ENCODE measurements around the gene GRM8. TPM values are rescaled to one million over a fixed set of nuclear protein-coding genes. Genes with fewer than 3 reads are reported as not detected.

GRM8 gene
- total and polyA plus RNA-seq, 2 donors from 2014 or later: 3.2 TPM; not detected in 1

GRCh38 chr7:126805351-126805750 lies 447.4 kb downstream of the GRM8 start:
- H3K27me3 ChIP-seq (ENCODE audit: control insufficient read depth, insufficient read depth, low read length): no peaks in the 10 kb centered on the region
- no peak overlapping the region for H3K9ac ChIP-seq (ENCODE audit: low read length in 3 of 3)
- no peak for DNase-seq
- H3K36me3 ChIP-seq (ENCODE audit: control insufficient read depth in 2 of 3, insufficient read depth in 3 of 3, low read length in 3 of 3): no peaks in the 10 kb centered on the region
- intact Hi-C loops (cut with DNase I): no loop called here
- no peak overlapping the region for H3K4me3 ChIP-seq (ENCODE audit: low read length in 3 of 3)
- H3K4me1 ChIP-seq (ENCODE audit: control insufficient read depth in 2 of 3, insufficient read depth in 2 of 3, low read depth in 1 of 3, low read length in 3 of 3): no peaks in the 10 kb centered on the region
- no peak for TF ChIP-seq CTCF (IDR thresholded peaks at IDR 0.05; ENCODE audit: borderline replicate concordance, extremely low read depth, insufficient read depth)
- FAIRE-seq: no peak
- no peaks in the 10 kb centered on the region for H3K9me3 ChIP-seq (ENCODE audit: control insufficient read depth in 2 of 3, insufficient read depth in 1 of 3, low read length in 3 of 3)
- no peak overlapping the region for H3K27ac ChIP-seq (ENCODE audit: low read depth in 2 of 2, low read length in 2 of 2)

GRCh38 chr7:126804604-126805003 lies 448.1 kb downstream of the GRM8 start:
- intact Hi-C loops (cut with DNase I): no loop called here
- H3K27ac ChIP-seq (ENCODE audit: low read depth in 2 of 2, low read length in 2 of 2): no peak overlapping the region
- no peak for TF ChIP-seq CTCF (IDR thresholded peaks at IDR 0.05; ENCODE audit: borderline replicate concordance, extremely low read depth, insufficient read depth)

GRCh38 chr7:126803990-126804389 lies 448.8 kb downstream of the GRM8 start:
- Histone ChIP-seq H3K4me1 (ENCODE audit: control insufficient read depth in 2 of 3, insufficient read depth in 2 of 3, low read depth in 1 of 3, low read length in 3 of 3) (no peaks in the 10 kb centered on the region), H3K27me3 (ENCODE audit: control insufficient read depth, insufficient read depth, low read length) (no peaks in the 10 kb centered on the region), H3K9ac (ENCODE audit: low read length in 3 of 3) (no peak overlapping the region), H3K27ac (ENCODE audit: low read depth in 2 of 2, low read length in 2 of 2) (no peak overlapping the region), H3K4me3 (ENCODE audit: low read length in 3 of 3) (no peak overlapping the region), H3K9me3 (ENCODE audit: control insufficient read depth in 2 of 3, insufficient read depth in 1 of 3, low read length in 3 of 3) (no peaks in the 10 kb centered on the region), H3K36me3 (ENCODE audit: control insufficient read depth in 2 of 3, insufficient read depth in 3 of 3, low read length in 3 of 3) (no peaks in the 10 kb centered on the region)
- intact Hi-C loops (cut with DNase I): no loop called here
- FAIRE-seq: no peak
- no peak for DNase-seq
- no peak for TF ChIP-seq CTCF (IDR thresholded peaks at IDR 0.05; ENCODE audit: borderline replicate concordance, extremely low read depth, insufficient read depth)

More at GRCh38 chr7:126804604-126805003, 448.1 kb downstream of the GRM8 start:
- DNase-seq: no peak
- Histone ChIP-seq H3K9ac (ENCODE audit: low read length in 3 of 3) (no peak overlapping the region), H3K27me3 (ENCODE audit: control insufficient read depth, insufficient read depth, low read length) (no peaks in the 10 kb centered on the region), H3K4me3 (ENCODE audit: low read length in 3 of 3) (no peak overlapping the region), H3K36me3 (ENCODE audit: control insufficient read depth in 2 of 3, insufficient read depth in 3 of 3, low read length in 3 of 3) (no peaks in the 10 kb centered on the region), H3K4me1 (ENCODE audit: control insufficient read depth in 2 of 3, insufficient read depth in 2 of 3, low read depth in 1 of 3, low read length in 3 of 3) (no peaks in the 10 kb centered on the region), H3K9me3 (ENCODE audit: control insufficient read depth in 2 of 3, insufficient read depth in 1 of 3, low read length in 3 of 3) (no peaks in the 10 kb centered on the region)
- FAIRE-seq: no peak

GRCh38 chr7:126803060-126803665 lies 449.6 kb downstream of the GRM8 start:
- FAIRE-seq: peak; percentile 53
- intact Hi-C loops (cut with DNase I): no loop called here
- Histone ChIP-seq H3K27me3 (ENCODE audit: control insufficient read depth, insufficient read depth, low read length) (no peaks in the 10 kb centered on the region), H3K27ac (ENCODE audit: low read depth in 2 of 2, low read length in 2 of 2) (no peak overlapping the region), H3K9ac (ENCODE audit: low read length in 3 of 3) (no peak overlapping the region), H3K9me3 (ENCODE audit: control insufficient read depth in 2 of 3, insufficient read depth in 1 of 3, low read length in 3 of 3) (no peaks in the 10 kb centered on the region), H3K4me3 (ENCODE audit: low read length in 3 of 3) (no peak overlapping the region), H3K36me3 (ENCODE audit: control insufficient read depth in 2 of 3, insufficient read depth in 3 of 3, low read length in 3 of 3) (no peaks in the 10 kb centered on the region), H3K4me1 (ENCODE audit: control insufficient read depth in 2 of 3, insufficient read depth in 2 of 3, low read depth in 1 of 3, low read length in 3 of 3) (no peaks in the 10 kb centered on the region)
- DNase-seq: peak in 4 of 5 donors; percentile 46 to 71 (median 58)
- TF ChIP-seq CTCF (IDR thresholded peaks at IDR 0.05; ENCODE audit: borderline replicate concordance, extremely low read depth, insufficient read depth): peak; percentile 46

Measured in kidney (tissue), 14 donors.